ENCODE data around the gene SLC2A4RG. TPM values are rescaled to one million over a fixed set of nuclear protein-coding genes. Genes with fewer than 3 reads are reported as not detected.

The SLC2A4RG gene
- total RNA-seq, 1 donor from 2014 or later, result 73.0 TPM

DNA sequence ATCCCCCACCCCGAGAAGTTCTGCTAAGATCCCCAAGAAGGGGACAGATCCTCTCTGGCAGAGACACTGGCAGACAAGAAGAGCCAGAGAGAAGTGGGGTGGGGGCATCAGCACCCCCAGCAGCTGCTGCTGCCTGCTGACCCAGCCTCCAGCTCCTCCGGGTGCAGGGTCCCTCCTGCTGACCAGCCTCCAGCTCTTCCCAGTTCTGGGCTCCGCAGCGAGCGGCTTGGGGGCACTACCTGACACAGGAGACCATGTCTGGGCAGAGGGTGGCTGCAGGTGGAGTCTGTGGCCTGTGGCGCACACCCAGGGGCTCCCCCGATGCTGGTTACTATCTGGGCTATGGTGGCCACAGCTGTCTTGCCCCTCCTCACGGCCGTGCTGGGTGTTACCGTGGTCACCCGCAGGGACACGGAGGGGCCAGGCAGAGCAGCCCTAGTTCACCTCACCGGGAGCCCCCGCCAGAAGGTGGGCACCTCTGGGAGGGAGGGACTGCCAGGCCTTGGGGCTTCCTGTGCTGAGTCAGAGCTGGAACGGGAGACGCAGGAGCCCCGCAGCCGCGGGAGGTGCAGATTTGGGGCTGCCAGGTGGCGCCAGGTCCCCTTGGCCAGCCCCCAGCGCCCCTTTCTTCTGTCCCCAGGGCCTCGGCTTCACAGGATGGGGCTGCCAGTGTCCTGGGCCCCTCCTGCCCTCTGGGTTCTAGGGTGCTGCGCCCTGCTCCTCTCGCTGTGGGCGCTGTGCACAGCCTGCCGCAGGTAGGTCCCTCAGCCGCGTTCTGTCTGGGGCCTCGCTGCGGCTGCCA lies 2.5 kb upstream of the SLC2A4RG start:
- DNase-seq (ENCODE audit: low spot score), result peak; percentile 63
- ATAC-seq, result no peak
- intact Hi-C loops (cut with DNase I), result no loop called here

DNA sequence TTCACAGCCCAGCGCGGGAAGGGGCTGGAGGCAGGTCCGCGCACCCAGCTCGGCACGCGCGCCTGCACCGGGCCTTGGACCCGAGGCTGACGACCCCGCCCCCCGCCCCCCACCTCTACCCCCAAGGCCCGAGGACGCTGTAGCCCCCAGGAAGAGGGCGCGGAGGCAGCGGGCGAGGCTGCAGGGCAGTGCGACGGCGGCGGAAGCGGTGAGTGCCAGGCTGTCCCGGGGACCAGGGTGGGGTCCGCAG lies 2.0 kb upstream of the SLC2A4RG start:
- intact Hi-C loops (cut with DNase I), result no loop called here
- DNase-seq (ENCODE audit: low spot score) (no peak), ATAC-seq (no peak)

DNA sequence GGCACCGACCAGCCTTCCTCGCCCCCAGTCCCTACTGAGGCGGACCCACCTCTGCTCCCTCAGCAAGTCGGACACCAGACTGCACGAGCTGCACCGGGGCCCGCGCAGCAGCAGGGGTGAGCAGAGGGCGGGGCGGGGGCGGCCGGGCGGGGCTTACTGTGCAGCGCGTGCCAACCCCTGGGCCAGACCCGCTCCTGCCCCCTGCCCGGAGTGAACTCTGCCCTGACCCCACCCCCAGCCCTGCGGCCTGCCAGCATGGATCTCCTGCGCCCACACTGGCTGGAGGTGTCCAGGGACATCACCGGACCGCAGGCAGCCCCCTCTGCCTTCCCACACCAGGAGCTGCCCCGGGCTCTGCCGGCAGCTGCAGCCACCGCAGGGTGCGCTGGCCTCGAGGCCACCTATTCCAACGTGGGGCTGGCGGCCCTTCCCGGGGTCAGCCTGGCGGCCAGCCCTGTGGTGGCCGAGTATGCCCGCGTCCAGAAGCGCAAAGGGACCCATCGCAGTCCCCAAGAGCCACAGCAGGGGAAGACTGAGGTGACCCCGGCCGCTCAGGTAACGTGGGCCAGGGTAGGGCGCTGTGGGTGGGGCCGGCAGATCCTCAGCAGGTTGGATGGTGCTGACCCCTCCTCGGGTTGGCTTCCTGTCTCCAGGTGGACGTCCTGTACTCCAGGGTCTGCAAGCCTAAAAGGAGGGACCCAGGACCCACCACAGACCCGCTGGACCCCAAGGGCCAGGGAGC lies 1.5 kb upstream of the SLC2A4RG start:
- intact Hi-C loops (cut with DNase I), result no loop called here
- DNase-seq (ENCODE audit: low spot score), result peak; percentile 71
- no peak for ATAC-seq

DNA sequence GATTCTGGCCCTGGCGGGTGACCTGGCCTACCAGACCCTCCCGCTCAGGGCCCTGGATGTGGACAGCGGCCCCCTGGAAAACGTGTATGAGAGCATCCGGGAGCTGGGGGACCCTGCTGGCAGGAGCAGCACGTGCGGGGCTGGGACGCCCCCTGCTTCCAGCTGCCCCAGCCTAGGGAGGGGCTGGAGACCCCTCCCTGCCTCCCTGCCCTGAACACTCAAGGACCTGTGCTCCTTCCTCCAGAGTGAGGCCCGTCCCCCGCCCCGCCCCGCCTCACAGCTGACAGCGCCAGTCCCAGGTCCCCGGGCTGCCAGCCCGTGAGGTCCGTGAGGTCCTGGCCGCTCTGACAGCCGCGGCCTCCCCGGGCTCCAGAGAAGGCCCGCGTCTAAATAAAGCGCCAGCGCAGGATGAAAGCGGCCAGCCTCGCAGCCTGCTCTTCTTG lies 868 bp upstream of the SLC2A4RG start:
- intact Hi-C loops (cut with DNase I), result no loop called here
- DNase-seq (ENCODE audit: low spot score), result peak; percentile 79
- ATAC-seq, result peak; percentile 11

- DNase-seq (ENCODE audit: low spot score), result peak; percentile 84
- intact Hi-C loops (cut with DNase I), result loop anchor here (10.0 kb wide), 1 partner anchor 75 kb away; no protein-coding TSS in a partner anchor
- ATAC-seq, result no peak
These were observed 572 bp downstream of the SLC2A4RG start for GRCh38 chr20:63740070-63740626.

- intact Hi-C loops (cut with DNase I), result loop anchor here (10.0 kb wide), 1 partner anchor 76 kb away; no protein-coding TSS in a partner anchor
- ATAC-seq (peak; percentile 91), DNase-seq (ENCODE audit: low spot score) (peak; percentile 98)
These were observed 1.2 kb downstream of the SLC2A4RG start for GRCh38 chr20:63740627-63741353.

DNA sequence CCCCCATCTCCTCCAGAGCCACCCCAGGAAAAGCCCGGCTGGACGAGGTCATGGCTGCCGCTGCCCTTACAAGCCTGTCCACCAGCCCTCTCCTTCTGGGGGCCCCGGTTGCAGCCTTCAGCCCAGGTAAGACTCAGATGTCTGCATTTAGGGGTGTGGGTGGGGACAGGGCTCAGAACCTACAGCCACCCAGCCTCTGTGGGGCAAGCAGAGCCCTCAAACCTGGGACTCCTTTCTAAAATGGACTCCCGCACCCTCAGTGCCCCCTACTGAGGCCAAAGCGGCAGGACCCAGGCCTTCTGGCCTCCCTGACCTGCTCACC lies 1.7 kb downstream of the SLC2A4RG start:
- ATAC-seq, result no peak
- intact Hi-C loops (cut with DNase I), result loop anchor here (10.0 kb wide), 1 partner anchor 77 kb away; no protein-coding TSS in a partner anchor
- DNase-seq (ENCODE audit: low spot score), result no peak

DNA sequence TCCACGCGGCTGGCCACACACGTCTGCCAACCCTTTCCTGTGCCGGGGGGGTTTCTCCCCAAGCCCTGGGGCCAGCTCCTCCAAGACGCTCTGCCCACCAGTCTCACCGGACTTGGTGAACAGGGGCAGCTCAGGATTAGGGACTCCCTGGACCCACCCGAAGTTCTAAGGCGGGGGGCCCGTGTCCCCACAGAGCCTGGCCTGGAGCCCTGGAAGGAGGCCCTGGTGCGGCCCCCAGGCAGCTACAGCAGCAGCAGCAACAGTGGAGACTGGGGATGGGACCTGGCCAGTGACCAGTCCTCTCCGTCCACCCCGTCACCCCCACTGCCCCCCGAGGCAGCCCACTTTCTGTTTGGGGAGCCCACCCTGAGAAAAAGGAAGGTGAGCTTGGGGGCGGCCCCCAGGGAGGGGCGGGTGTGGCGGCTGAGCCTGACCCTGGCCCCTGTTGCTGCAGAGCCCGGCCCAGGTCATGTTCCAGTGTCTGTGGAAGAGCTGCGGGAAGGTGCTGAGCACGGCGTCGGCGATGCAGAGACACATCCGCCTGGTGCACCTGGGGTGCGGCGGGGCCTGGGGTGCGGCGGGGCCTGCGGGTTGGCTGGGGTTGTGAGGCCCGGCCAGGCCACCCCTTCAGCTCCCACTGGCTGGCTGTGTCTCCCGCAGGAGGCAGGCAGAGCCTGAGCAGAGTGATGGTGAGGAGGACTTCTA lies 2.3 kb downstream of the SLC2A4RG start:
- intact Hi-C loops (cut with DNase I), result loop anchor here (10.0 kb wide), 1 partner anchor 77 kb away; no protein-coding TSS in a partner anchor
- DNase-seq (ENCODE audit: low spot score), result no peak
- ATAC-seq, result no peak

DNA sequence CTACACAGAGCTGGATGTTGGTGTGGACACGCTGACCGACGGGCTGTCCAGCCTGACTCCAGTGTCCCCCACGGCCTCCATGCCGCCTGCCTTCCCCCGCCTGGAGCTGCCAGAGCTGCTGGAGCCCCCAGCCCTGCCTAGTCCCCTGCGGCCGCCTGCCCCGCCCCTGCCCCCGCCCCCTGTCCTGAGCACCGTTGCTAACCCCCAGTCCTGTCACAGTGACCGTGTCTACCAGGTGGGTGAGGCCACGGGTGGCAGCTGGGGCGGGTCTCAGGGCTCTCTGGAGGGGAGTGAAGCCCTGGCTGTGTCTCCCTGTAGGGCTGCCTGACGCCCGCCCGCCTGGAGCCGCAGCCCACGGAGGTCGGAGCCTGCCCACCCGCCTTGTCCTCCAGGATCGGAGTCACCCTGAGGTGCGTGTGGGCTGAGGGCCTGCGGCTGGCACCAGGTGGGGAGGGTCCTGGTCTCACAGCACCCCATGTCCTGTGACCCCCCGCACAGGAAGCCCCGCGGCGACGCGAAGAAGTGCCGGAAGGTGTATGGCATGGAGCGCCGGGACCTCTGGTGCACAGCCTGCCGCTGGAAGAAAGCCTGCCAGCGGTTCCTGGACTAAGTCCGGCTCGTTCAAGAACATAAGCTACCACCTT lies 2.9 kb downstream of the SLC2A4RG start:
- no peak for ATAC-seq
- intact Hi-C loops (cut with DNase I), result loop anchor here (10.0 kb wide), 1 partner anchor 78 kb away; no protein-coding TSS in a partner anchor
- DNase-seq (ENCODE audit: low spot score), result peak; percentile 66

- ATAC-seq (no peak), DNase-seq (ENCODE audit: low spot score) (peak; percentile 57)
- intact Hi-C loops (cut with DNase I), result loop anchor here (10.0 kb wide), 1 partner anchor 79 kb away; no protein-coding TSS in a partner anchor
These were observed 3.8 kb downstream of the SLC2A4RG start for GRCh38 chr20:63743210-63743970.

- ATAC-seq, result no peak
- DNase-seq (ENCODE audit: low spot score), result no peak
- intact Hi-C loops (cut with DNase I), result loop anchor here (10.0 kb wide), 1 partner anchor 79 kb away; no protein-coding TSS in a partner anchor
These were observed 4.6 kb downstream of the SLC2A4RG start for GRCh38 chr20:63744158-63744557.

GRCh38 chr20:63744574-63745423 lies 5.2 kb downstream of the SLC2A4RG start:
- DNase-seq (ENCODE audit: low spot score), result no peak
- intact Hi-C loops (cut with DNase I), result loop anchor here (10.0 kb wide), 1 partner anchor 80 kb away; no protein-coding TSS in a partner anchor
- no peak for ATAC-seq

DNA sequence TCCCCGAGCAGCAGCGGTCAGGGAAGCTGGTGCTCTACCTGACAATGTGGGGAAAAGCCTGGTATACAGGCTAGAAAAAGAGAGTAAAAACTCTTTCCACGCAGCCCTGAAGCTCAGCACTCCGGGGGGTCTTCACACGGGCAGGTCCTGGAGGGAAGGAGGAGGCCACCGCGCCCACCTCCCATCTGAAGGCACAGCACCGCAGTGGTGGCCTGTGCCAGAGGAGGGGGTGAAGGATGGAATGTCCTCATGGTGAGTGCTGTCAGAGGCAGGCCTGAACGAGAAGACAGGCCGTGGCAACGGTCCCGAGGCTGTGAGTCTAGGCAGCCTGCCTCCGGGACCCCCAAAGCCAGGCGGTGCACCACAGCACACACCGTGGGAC lies 5.8 kb downstream of the SLC2A4RG start:
- intact Hi-C loops (cut with DNase I), result loop anchor here (10.0 kb wide), 1 partner anchor 81 kb away; no protein-coding TSS in a partner anchor
- ATAC-seq, result no peak

DNA sequence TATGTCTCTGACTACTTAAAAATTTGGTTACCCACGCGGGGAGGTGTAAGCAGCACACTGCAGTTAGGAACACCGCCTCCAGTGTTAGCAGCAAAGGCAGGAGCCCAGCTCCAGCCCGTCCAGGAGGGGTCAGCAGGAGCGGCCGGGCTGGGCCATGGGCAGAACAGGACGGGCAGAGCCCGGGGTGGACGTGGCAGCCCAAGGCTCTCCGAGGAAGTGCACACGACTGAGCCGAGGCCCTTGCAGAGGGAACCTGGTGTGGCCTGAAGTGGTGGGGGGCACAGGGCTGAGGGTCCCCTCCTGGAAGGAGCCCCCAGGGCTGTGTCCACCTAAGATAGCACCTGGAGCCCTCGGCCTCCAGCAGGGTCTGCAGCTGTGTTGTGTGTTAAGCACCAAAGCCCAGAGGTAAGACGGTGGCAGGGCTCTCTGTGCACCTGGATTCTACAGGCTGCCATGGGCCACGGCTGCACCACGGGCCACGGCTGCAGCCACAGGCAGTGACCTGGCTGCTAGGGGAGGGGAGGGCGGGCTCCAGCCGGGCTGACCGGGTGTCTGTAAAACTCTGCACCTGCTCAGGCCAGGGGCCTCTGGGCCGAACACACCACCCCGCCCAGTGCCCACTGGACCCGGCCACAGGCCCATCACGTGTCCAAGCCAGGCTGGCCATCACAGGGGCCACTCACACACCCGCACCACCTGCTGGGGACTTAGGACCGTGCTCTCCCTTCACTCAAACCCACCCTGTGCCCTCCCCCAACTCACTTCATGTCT lies 6.6 kb downstream of the SLC2A4RG start:
- ATAC-seq (no peak), DNase-seq (ENCODE audit: low spot score) (no peak)
- intact Hi-C loops (cut with DNase I), result loop anchor here (10.0 kb wide), 1 partner anchor 81 kb away; no protein-coding TSS in a partner anchor

More for the DNA sequence above, 5.8 kb downstream of the SLC2A4RG start:
- DNase-seq (ENCODE audit: low spot score), result no peak

DNA sequence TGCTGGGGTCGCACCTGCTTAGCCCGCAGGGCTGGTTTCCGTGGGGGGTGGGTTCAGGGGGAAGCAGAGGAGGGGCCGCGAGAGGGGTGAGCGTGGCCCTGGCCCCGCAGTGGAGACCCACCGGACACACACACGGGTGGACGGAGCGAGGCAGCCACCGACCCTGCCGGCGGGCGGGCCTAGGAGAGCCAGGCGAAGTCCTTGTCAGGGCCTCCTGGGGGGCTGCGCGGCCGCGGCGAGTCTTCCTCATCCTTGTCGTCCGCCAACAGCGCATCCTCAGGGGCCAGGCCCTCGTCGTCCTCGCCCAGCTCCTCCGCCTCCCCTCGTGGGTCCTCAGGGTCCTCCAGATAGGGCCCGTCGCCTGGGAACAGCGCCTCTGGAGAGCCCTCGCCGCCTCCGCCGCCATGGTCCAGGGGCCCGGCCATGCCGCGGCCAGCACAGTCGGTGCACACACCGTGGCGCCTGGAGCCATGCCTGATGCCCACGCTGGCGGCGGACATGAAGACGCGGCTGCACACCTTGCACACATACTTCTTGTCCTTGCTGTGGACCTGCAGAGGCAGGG lies 7.3 kb downstream of the SLC2A4RG start:
- intact Hi-C loops (cut with DNase I), result loop anchor here (10.0 kb wide), 1 partner anchor 82 kb away; no protein-coding TSS in a partner anchor
- no peak for ATAC-seq
- DNase-seq (ENCODE audit: low spot score), result no peak

Measured in sciatic nerve (tissue), 2 donors.